ENCODE data around the gene MESP1. TPM values are rescaled to one million over a fixed set of nuclear protein-coding genes. Genes with fewer than 3 reads are reported as not detected.

Gene MESP1
- total and polyA plus RNA-seq, 10 of the 15 experiments (the other 5 are each of a cell fraction or from before 2014, with no cell fraction given), result 0.04 to 1.1 (median 0.57) TPM; not detected in 2

DNA sequence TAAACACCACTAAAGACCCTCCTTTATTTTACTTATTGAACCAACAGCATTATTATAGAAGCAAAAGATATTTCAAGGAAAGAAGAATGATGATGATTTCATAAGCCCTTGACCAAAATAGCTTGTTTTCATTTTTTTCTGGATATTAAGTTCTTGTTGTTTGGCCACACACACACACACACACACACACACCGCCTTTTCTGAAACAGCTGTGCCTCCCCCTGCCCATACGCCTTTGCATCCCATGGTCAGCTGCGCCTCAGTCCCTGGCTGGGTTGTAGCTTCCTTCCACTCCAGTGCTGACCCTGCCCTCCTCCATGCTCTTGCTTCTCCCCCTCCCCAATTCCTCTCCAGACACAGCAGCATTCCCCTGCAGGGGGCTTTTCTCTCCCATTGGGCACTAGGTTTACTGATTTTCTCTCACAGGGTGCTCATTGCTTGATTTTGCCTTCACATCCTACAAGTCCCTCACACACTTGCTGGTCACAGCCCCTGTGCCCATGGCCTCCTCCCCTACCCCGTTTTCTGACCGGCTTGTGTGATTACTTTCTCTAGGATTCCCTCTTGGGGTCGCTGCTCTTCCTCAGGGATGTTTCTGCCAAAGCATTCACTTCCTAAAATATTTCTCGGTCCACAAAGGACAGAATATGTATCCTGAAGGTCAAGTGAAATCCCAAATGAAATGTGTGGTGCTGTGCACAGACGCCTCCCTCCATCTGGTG lies 18.4 kb downstream of the MESP1 start:
- FAIRE-seq (no peak), DNase-seq (ENCODE audit: low read depth, low spot score) (no peak), ATAC-seq (no peak)
- ChIA-PET POLR2A (interaction anchor here (0.6 to 1.3 kb wide), 2 partner anchors 104 to 180 kb away, joined by 3 to 4 read pairs; no protein-coding TSS in a partner anchor), RAD21 (ENCODE audit: unreplicated experiment) (interaction anchor here (0.7 to 1.0 kb wide), 2 partner anchors 9 to 142 kb away, joined by 3 read pairs; no protein-coding TSS in a partner anchor), SMC1A (ENCODE audit: uncharacterized antibody, unreplicated experiment) (interaction anchor here (0.7 kb wide), 1 partner anchor 20 kb away, joined by 3 read pairs; no protein-coding TSS in a partner anchor), CTCF (interaction anchor here (1.4 to 3.2 kb wide), 2 partner anchors 18 to 142 kb away, joined by 3 to 19 read pairs; partner anchors contain the start of gene MESP1)
- Histone ChIP-seq H3K27ac (ENCODE audit: control insufficient read depth, insufficient read depth) (no peak overlapping the region), H4K20me1 (ENCODE audit: control insufficient read depth, insufficient read depth) (no peaks in the 10 kb centered on the region), H3K36me3 (ENCODE audit: control insufficient read depth in 2 of 2, insufficient read depth in 2 of 2, low read length in 1 of 2) (no peaks in the 10 kb centered on the region), H3K4me2 (ENCODE audit: control insufficient read depth, insufficient read depth) (no peak overlapping the region), H3K79me2 (ENCODE audit: control insufficient read depth, insufficient read depth, low read length) (no peaks in the 10 kb centered on the region), H3K4me1 (ENCODE audit: control insufficient read depth, insufficient read depth, low read length) (no peaks in the 10 kb centered on the region), H3K27me3 (replicated peaks in 1 of 2; ENCODE audit: control insufficient read depth in 2 of 2, insufficient read depth in 2 of 2, low read length in 1 of 2) (no peaks in the 10 kb centered on the region), H3K9me3 (replicated peaks; ENCODE audit: control insufficient read depth, insufficient read depth, low read length) (no peaks in the 10 kb centered on the region), H3K9ac (ENCODE audit: control insufficient read depth, insufficient read depth, low read length) (no peak overlapping the region), H3K4me3 (no peak overlapping the region), H2AFZ (ENCODE audit: control insufficient read depth, low read depth, low read length) (no peak overlapping the region)
- WGBS (ENCODE audit: insufficient coverage, insufficient replicate concordance, low lambda C conversion rate, missing lambda C conversion rate), result 27% methylated on average over 8 of the region's 8 CpGs
- TF ChIP-seq GATAD2B (conservative IDR thresholded peaks at IDR 0.05; ENCODE audit: low read depth) (no peak), KAT2A (conservative IDR thresholded peaks at IDR 0.05; ENCODE audit: control insufficient read depth, low read depth, low read length) (no peak), HDAC6 (IDR thresholded peaks at IDR 0.05; ENCODE audit: unreplicated experiment) (no peak)
- TF ChIP-seq, protein P1, sequence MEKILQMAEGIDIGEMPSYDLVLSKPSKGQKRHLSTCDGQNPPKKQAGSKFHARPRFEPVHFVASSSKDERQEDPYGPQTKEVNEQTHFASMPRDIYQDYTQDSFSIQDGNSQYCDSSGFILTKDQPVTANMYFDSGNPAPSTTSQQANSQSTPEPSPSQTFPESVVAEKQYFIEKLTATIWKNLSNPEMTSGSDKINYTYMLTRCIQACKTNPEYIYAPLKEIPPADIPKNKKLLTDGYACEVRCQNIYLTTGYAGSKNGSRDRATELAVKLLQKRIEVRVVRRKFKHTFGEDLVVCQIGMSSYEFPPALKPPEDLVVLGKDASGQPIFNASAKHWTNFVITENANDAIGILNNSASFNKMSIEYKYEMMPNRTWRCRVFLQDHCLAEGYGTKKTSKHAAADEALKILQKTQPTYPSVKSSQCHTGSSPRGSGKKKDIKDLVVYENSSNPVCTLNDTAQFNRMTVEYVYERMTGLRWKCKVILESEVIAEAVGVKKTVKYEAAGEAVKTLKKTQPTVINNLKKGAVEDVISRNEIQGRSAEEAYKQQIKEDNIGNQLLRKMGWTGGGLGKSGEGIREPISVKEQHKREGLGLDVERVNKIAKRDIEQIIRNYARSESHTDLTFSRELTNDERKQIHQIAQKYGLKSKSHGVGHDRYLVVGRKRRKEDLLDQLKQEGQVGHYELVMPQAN (conservative IDR thresholded peaks at IDR 0.05), result no peak
- intact Hi-C loops (cut with micrococcal nuclease; ENCODE audit: unreplicated experiment), result no loop called here
- BruUV-seq (replicated peaks), result no TSS peak
- in situ Hi-C loops (cut with MboI), result no loop called here

Measured in GM12878 (cell line).